Measurements from ENCODE around the gene LALBA. TPM values are rescaled to one million over a fixed set of nuclear protein-coding genes. Genes with fewer than 3 reads are reported as not detected.

The LALBA gene
- total RNA-seq, 4 donors from 2014 or later, result not detected

Other genes starting within 250 kb of the LALBA start
- gene ZNF641, start 219.1 kb downstream of the LALBA start, total RNA-seq, result 10 to 100 TPM; 31.8 to 43.1 (median 34.2) TPM
- gene ANP32D, start 97.5 kb downstream of the LALBA start, total RNA-seq, result not detected
- gene C12orf54, start 87.5 kb downstream of the LALBA start, total RNA-seq, result not detected
- gene OR8S1, start 44.4 kb downstream of the LALBA start, total RNA-seq, result not detected
- 100 to 1,000 TPM in 1 of 4 donors, 10 to 100 TPM in 3; 69.0 to 107 (median 76.4) TPM for gene KANSL2, start 112.2 kb upstream of the LALBA start, total RNA-seq
- gene CCNT1, start 146.7 kb upstream of the LALBA start, total RNA-seq, result 10 to 100 TPM; 18.0 to 21.4 (median 19.6) TPM
- gene ADCY6, start 219.0 kb upstream of the LALBA start, total RNA-seq, result 10 to 100 TPM; 11.4 to 13.6 (median 12.6) TPM
- 1 to 10 TPM; 1.2 to 5.7 (median 2.7) TPM for gene CACNB3, start 248.4 kb upstream of the LALBA start, total RNA-seq

All from gastrocnemius medialis (tissue), 4 donors.